Measurements from ENCODE around the gene COL25A1. TPM values are rescaled to one million over a fixed set of nuclear protein-coding genes. Genes with fewer than 3 reads are reported as not detected.
A peak's percentile ranks its signal among the peaks of the same experiment; 100 is the strongest.

COL25A1 gene
- total and polyA plus RNA-seq, 5 donors = 0.22 to 0.77 (median 0.31) TPM

GRCh38 chr4:109315341-109315740 lies 12.9 kb upstream of the COL25A1 start:
- Histone ChIP-seq H3K27ac (ENCODE audit: low read length) (no peak overlapping the region), H3K27me3 (ENCODE audit: control insufficient read depth, insufficient read depth) (no peaks in the 10 kb centered on the region), H3K9me3 (ENCODE audit: control insufficient read depth, low read length) (no peaks in the 10 kb centered on the region), H3K4me3 (ENCODE audit: low read length) (no peak overlapping the region), H3K4me1 (ENCODE audit: control insufficient read depth, insufficient read depth, low read length) (no peaks in the 10 kb centered on the region)
- intact Hi-C loops (cut with DNase I) = no loop called here
- DNase-seq (no peak), ATAC-seq (no peak)
- 89% methylated on average over 3 of the region's 3 CpGs for WGBS

GRCh38 chr4:109313168-109314133 lies 11.0 kb upstream of the COL25A1 start:
- ATAC-seq (no peak), DNase-seq (no peak)
- H3K27ac ChIP-seq (ENCODE audit: low read length) = no peak overlapping the region
- no peaks in the 10 kb centered on the region for H3K4me1 ChIP-seq (ENCODE audit: control insufficient read depth, insufficient read depth, low read length)
- no peak overlapping the region for H3K4me3 ChIP-seq (ENCODE audit: low read length)
- H3K27me3 ChIP-seq (ENCODE audit: control insufficient read depth, insufficient read depth) = no peaks in the 10 kb centered on the region
- intact Hi-C loops (cut with DNase I) = no loop called here
- no peaks in the 10 kb centered on the region for H3K9me3 ChIP-seq (ENCODE audit: control insufficient read depth, low read length)
- 85% methylated on average over 11 of the region's 11 CpGs for WGBS

GRCh38 chr4:109303140-109303496 lies 660 bp upstream of the COL25A1 start:
- ATAC-seq = peak; percentile 60 to 80
- intact Hi-C loops (cut with DNase I) = no loop called here
- H3K4me3 ChIP-seq (ENCODE audit: low read length) = peak overlapping the region; percentile 73
- H3K4me1 ChIP-seq (ENCODE audit: control insufficient read depth, insufficient read depth, low read length) = peaks cover 3% of the 10 kb centered on the region
- DNase-seq = peak in 1 of 3 donors; percentile 16
- no peaks in the 10 kb centered on the region for H3K9me3 ChIP-seq (ENCODE audit: control insufficient read depth, low read length)
- no peak overlapping the region for H3K27ac ChIP-seq (ENCODE audit: low read length)
- H3K27me3 ChIP-seq (ENCODE audit: control insufficient read depth, insufficient read depth) = no peaks in the 10 kb centered on the region
- 2% methylated on average over 10 of the region's 10 CpGs for WGBS

GRCh38 chr4:109301651-109302360 lies 652 bp downstream of the COL25A1 start:
- no peak overlapping the region for H3K27ac ChIP-seq (ENCODE audit: low read length)
- H3K4me1 ChIP-seq (ENCODE audit: control insufficient read depth, insufficient read depth, low read length) = peaks cover 3% of the 10 kb centered on the region
- ATAC-seq (peak; percentile 18 to 34), DNase-seq (peak; percentile 11 to 41 (median 33))
- H3K4me3 ChIP-seq (ENCODE audit: low read length) = peak overlapping the region; percentile 73
- no peaks in the 10 kb centered on the region for H3K27me3 ChIP-seq (ENCODE audit: control insufficient read depth, insufficient read depth)
- intact Hi-C loops (cut with DNase I) = no loop called here
- 11% methylated on average over 40 of the region's 40 CpGs for WGBS
- no peaks in the 10 kb centered on the region for H3K9me3 ChIP-seq (ENCODE audit: control insufficient read depth, low read length)

GRCh38 chr4:109298279-109299010 lies 4.0 kb downstream of the COL25A1 start:
- ATAC-seq = no peak
- no peaks in the 10 kb centered on the region for H3K27me3 ChIP-seq (ENCODE audit: control insufficient read depth, insufficient read depth)
- intact Hi-C loops (cut with DNase I) = no loop called here
- DNase-seq = no peak
- no peaks in the 10 kb centered on the region for H3K9me3 ChIP-seq (ENCODE audit: control insufficient read depth, low read length)
- 58% methylated on average over 3 of the region's 3 CpGs for WGBS
- H3K4me3 ChIP-seq (ENCODE audit: low read length) = no peak overlapping the region
- H3K27ac ChIP-seq (ENCODE audit: low read length) = no peak overlapping the region
- H3K4me1 ChIP-seq (ENCODE audit: control insufficient read depth, insufficient read depth, low read length) = peaks cover 3% of the 10 kb centered on the region

- over 99% methylated on average over 2 of the region's 2 CpGs for WGBS
Observed at GRCh38 chr4:109296527-109296926, 5.9 kb downstream of the COL25A1 start.

GRCh38 chr4:109295081-109295480 lies 7.4 kb downstream of the COL25A1 start:
- DNase-seq (no peak), ATAC-seq (no peak)
- no peaks in the 10 kb centered on the region for H3K9me3 ChIP-seq (ENCODE audit: control insufficient read depth, low read length)
- no peaks in the 10 kb centered on the region for H3K27me3 ChIP-seq (ENCODE audit: control insufficient read depth, insufficient read depth)
- no peaks in the 10 kb centered on the region for H3K4me1 ChIP-seq (ENCODE audit: control insufficient read depth, insufficient read depth, low read length)
- intact Hi-C loops (cut with DNase I) = no loop called here
- H3K27ac ChIP-seq (ENCODE audit: low read length) = no peak overlapping the region
- no peak overlapping the region for H3K4me3 ChIP-seq (ENCODE audit: low read length)

More at GRCh38 chr4:109296527-109296926, 5.9 kb downstream of the COL25A1 start:
- intact Hi-C loops (cut with DNase I) = no loop called here
- Histone ChIP-seq H3K9me3 (ENCODE audit: control insufficient read depth, low read length) (no peaks in the 10 kb centered on the region), H3K4me3 (ENCODE audit: low read length) (no peak overlapping the region), H3K27ac (ENCODE audit: low read length) (no peak overlapping the region), H3K27me3 (ENCODE audit: control insufficient read depth, insufficient read depth) (no peaks in the 10 kb centered on the region), H3K4me1 (ENCODE audit: control insufficient read depth, insufficient read depth, low read length) (no peaks in the 10 kb centered on the region)
- DNase-seq = no peak
- no peak for ATAC-seq

GRCh38 chr4:109294468-109295020 lies 7.9 kb downstream of the COL25A1 start:
- WGBS = 78% methylated on average over 4 of the region's 4 CpGs
- no peaks in the 10 kb centered on the region for H3K27me3 ChIP-seq (ENCODE audit: control insufficient read depth, insufficient read depth)
- H3K27ac ChIP-seq (ENCODE audit: low read length) = no peak overlapping the region
- H3K4me1 ChIP-seq (ENCODE audit: control insufficient read depth, insufficient read depth, low read length) = no peaks in the 10 kb centered on the region
- H3K9me3 ChIP-seq (ENCODE audit: control insufficient read depth, low read length) = no peaks in the 10 kb centered on the region
- ATAC-seq (no peak), DNase-seq (no peak)
- intact Hi-C loops (cut with DNase I) = no loop called here
- H3K4me3 ChIP-seq (ENCODE audit: low read length) = no peak overlapping the region

- DNase-seq (no peak), ATAC-seq (no peak)
- Histone ChIP-seq H3K4me1 (ENCODE audit: control insufficient read depth, insufficient read depth, low read length) (no peaks in the 10 kb centered on the region), H3K27me3 (ENCODE audit: control insufficient read depth, insufficient read depth) (no peaks in the 10 kb centered on the region), H3K4me3 (ENCODE audit: low read length) (no peak overlapping the region), H3K27ac (ENCODE audit: low read length) (no peak overlapping the region), H3K9me3 (ENCODE audit: control insufficient read depth, low read length) (no peaks in the 10 kb centered on the region)
- 48% methylated on average over 1 of the region's 1 CpG for WGBS
- intact Hi-C loops (cut with DNase I) = no loop called here
Observed at GRCh38 chr4:109294006-109294405, 8.5 kb downstream of the COL25A1 start.

GRCh38 chr4:109291707-109292238 lies 10.7 kb downstream of the COL25A1 start:
- Histone ChIP-seq H3K9me3 (ENCODE audit: control insufficient read depth, low read length) (no peaks in the 10 kb centered on the region), H3K4me1 (ENCODE audit: control insufficient read depth, insufficient read depth, low read length) (no peaks in the 10 kb centered on the region), H3K4me3 (ENCODE audit: low read length) (no peak overlapping the region), H3K27me3 (ENCODE audit: control insufficient read depth, insufficient read depth) (no peaks in the 10 kb centered on the region), H3K27ac (ENCODE audit: low read length) (no peak overlapping the region)
- ATAC-seq = no peak
- intact Hi-C loops (cut with DNase I) = no loop called here
- 83% methylated on average over 2 of the region's 2 CpGs for WGBS
- DNase-seq = no peak
